NCI-H748 treated with DMSO at 0.1 percent for 48 hours (cell line): ENCODE results near the gene MYO5A.
A peak's percentile ranks its signal among the peaks of the same experiment; 100 is the strongest.
"Not testable (repeated sequence)": the region's sequence is repeated elsewhere in the genome, so short reads cannot be mapped to it uniquely, and the experiment has no call there.

Experiments
- DNase-seq: peaks from one replicate; lab custom pipeline; 2025; lab: John Stamatoyannopoulos, UW

MYO5A gene

GRCh38 chr15:52528564-52529340 is at the start of gene MYO5A:
MYO5A (minus strand) TSS chr15:52528880; CDS start chr15:52528806, 74 bp downstream.
- DNase-seq, result no peak

GRCh38 chr15:52576692-52577091 is 48.0 kb upstream of the MYO5A start:
- DNase-seq, result no peak

- DNase-seq, result not testable (repeated sequence)
Observed at GRCh38 chr15:52575573-52575972, 46.9 kb upstream of the MYO5A start.

- DNase-seq, result no peak
Observed at GRCh38 chr15:52575072-52575471, 46.4 kb upstream of the MYO5A start.

GRCh38 chr15:52574623-52575022 is 45.9 kb upstream of the MYO5A start:
- DNase-seq, result not testable (repeated sequence)

- DNase-seq, result peak; percentile 81
Observed at GRCh38 chr15:52568601-52569585, 40.2 kb upstream of the MYO5A start, which contains the start of gene ARPP19. ARPP19 (minus strand) TSS chr15:52569030; CDS start chr15:52568892, 138 bp downstream.

GRCh38 chr15:52567871-52568600 is 39.4 kb upstream of the MYO5A start:
- DNase-seq, result peak; percentile 12

- DNase-seq, result no peak
Observed at GRCh38 chr15:52566889-52567288, 38.2 kb upstream of the MYO5A start.

GRCh38 chr15:52565417-52566358 is 37.0 kb upstream of the MYO5A start:
- DNase-seq, result not testable (repeated sequence)

- peak; percentile 60 for DNase-seq
Observed at GRCh38 chr15:52563501-52564060, 34.9 kb upstream of the MYO5A start.

- no peak for DNase-seq
Observed at GRCh38 chr15:52559575-52559974, 30.9 kb upstream of the MYO5A start.

GRCh38 chr15:52559022-52559421 is 30.3 kb upstream of the MYO5A start:
- no peak for DNase-seq

GRCh38 chr15:52558196-52558595 is 29.5 kb upstream of the MYO5A start:
- DNase-seq, result no peak

- no peak for DNase-seq
Observed at GRCh38 chr15:52557274-52557641, 28.6 kb upstream of the MYO5A start.

- no peak for DNase-seq
Observed at GRCh38 chr15:52556524-52557273, 28.0 kb upstream of the MYO5A start.

- DNase-seq, result no peak
Observed at GRCh38 chr15:52552303-52552702, 23.6 kb upstream of the MYO5A start.

GRCh38 chr15:52551762-52552161 is 23.1 kb upstream of the MYO5A start:
- no peak for DNase-seq

- DNase-seq, result not testable (repeated sequence)
Observed at GRCh38 chr15:52551186-52551585, 22.5 kb upstream of the MYO5A start.

- no peak for DNase-seq
Observed at GRCh38 chr15:52546031-52546751, 17.5 kb upstream of the MYO5A start.
